ENCODE results near the gene ASB2.

Gene ASB2

GRCh38 chr14:93946541-93947090 lies 29.8 kb downstream of the ASB2 start:
- no peak for DNase-seq (ENCODE audit: low read depth)

- DNase-seq (ENCODE audit: low read depth): no peak
Observed at GRCh38 chr14:93946104-93946503, 30.3 kb downstream of the ASB2 start.

GRCh38 chr14:93945070-93945399 lies 31.3 kb downstream of the ASB2 start:
- DNase-seq (ENCODE audit: low read depth): no peak

GRCh38 chr14:93944348-93945069 lies 31.9 kb downstream of the ASB2 start:
- DNase-seq (ENCODE audit: low read depth): no peak

GRCh38 chr14:93943930-93944329 lies 32.4 kb downstream of the ASB2 start:
- DNase-seq (ENCODE audit: low read depth): no peak

- DNase-seq (ENCODE audit: low read depth): no peak
Observed at GRCh38 chr14:93943052-93943451, 33.3 kb downstream of the ASB2 start.

GRCh38 chr14:93941293-93941910 lies 35.0 kb downstream of the ASB2 start:
- DNase-seq (ENCODE audit: low read depth): no peak

- no peak for DNase-seq (ENCODE audit: low read depth)
Observed at GRCh38 chr14:93940437-93940836, 35.9 kb downstream of the ASB2 start.

- peak; percentile 88 for DNase-seq (ENCODE audit: low read depth)
Observed at GRCh38 chr14:93939304-93940229, 36.8 kb downstream of the ASB2 start.

GRCh38 chr14:93938751-93939303 lies 37.5 kb downstream of the ASB2 start:
- DNase-seq (ENCODE audit: low read depth): no peak

GRCh38 chr14:93937519-93937918 lies 38.9 kb downstream of the ASB2 start:
- DNase-seq (ENCODE audit: low read depth): no peak

- DNase-seq (ENCODE audit: low read depth): no peak
Observed at GRCh38 chr14:93936926-93937325, 39.4 kb downstream of the ASB2 start.

- DNase-seq (ENCODE audit: low read depth): no peak
Observed at GRCh38 chr14:93936245-93936644, 40.1 kb downstream of the ASB2 start.

- DNase-seq (ENCODE audit: low read depth): no peak
Observed at GRCh38 chr14:93935213-93935612, 41.2 kb downstream of the ASB2 start.

GRCh38 chr14:93932642-93933041 lies 43.7 kb downstream of the ASB2 start:
- no peak for DNase-seq (ENCODE audit: low read depth)

GRCh38 chr14:93930989-93931307 lies 45.4 kb downstream of the ASB2 start:
- no peak for DNase-seq (ENCODE audit: low read depth)

- no peak for DNase-seq (ENCODE audit: low read depth)
Observed at GRCh38 chr14:93930296-93930988, 45.9 kb downstream of the ASB2 start.

GRCh38 chr14:93929657-93930056 lies 46.7 kb downstream of the ASB2 start:
- DNase-seq (ENCODE audit: low read depth): no peak

- no peak for DNase-seq (ENCODE audit: low read depth)
Observed at GRCh38 chr14:93929048-93929535, 47.3 kb downstream of the ASB2 start.

- no peak for DNase-seq (ENCODE audit: low read depth)
Observed at GRCh38 chr14:93928184-93929047, 48.0 kb downstream of the ASB2 start.

GRCh38 chr14:93927800-93928145 lies 48.6 kb downstream of the ASB2 start:
- no peak for DNase-seq (ENCODE audit: low read depth)

Measured in stimulated activated CD8-positive, alpha-beta memory T cell treated with anti-CD3 and anti-CD28 coated beads, Interleukin-7, amount 100 ng/mL, for 24 hours (primary cell).